RPMI7951 (cell line): ENCODE data around the gene ADARB1. TPM values are rescaled to one million over a fixed set of nuclear protein-coding genes. Genes with fewer than 3 reads are reported as not detected.

Experiments used
- DNase-seq: peaks from one replicate; pipeline ENCODE4 v3.0.0-alpha.2; 2012; ENCODE audit warnings: low read depth
- total RNA-seq: library from RNA; depleted of rRNA; stranded (reverse); fragments of >200 nt; shearing (Covaris generic); gene quantifications from 2 replicates; pipeline ENCODE4 v1.2.3, GENCODE V29; 2014

ADARB1 gene
- total RNA-seq, 1 experiment from 2014 or later, result 1.2 TPM

DNA sequence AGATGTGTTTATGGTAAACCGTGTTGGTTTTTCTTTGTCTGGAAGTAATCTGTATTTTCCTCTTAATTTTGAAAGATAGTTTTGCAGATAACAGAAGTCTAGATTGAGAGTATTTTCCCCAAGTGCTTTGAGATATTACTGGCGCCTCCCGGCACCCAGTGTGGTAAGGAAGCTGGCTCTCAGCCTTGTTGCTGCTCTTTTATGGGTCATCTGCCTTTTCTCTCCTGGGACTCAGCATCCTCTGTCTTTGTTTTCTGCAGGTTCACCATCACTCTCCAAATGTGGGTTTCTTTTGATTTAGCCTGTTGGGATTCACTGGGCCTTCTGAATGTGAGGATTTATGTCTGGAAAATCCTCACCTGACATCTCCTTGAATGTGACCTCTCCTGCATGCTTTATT is 175.9 kb downstream of the ADARB1 start:
- no peak for DNase-seq

DNA sequence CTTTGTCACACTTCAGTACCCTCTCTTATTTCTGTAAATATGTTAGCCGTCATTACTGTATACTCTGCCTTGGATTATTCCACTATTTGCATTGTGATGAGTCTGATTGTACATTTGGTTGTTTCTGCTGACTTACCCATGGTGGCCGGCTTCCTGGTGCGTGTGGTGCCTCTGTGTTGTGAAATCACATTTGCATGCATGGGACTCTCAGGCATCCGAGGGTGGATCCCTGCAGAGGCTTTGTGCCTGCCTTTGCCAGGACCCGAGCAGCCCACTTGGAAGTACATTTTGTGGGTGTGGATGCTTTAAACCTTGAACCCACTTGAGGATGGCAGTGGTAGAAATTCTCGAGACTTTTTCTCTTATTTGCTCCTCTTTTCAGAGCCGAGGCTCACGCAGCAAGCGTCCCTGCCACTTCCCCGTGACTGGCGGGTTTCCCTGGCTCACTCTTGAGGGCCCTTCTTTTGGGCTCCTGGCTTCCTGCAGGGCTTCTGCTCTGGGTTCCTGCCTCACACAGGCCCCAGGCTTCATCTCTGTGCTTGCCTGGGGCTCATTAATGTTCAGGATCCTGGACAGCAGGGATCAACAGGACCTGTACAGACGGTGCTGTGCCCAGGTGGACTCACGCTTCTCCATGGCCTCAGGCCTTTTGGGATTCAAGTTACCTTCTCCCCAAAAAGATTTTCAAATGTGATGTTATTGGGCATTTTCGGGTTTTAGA is 176.7 kb downstream of the ADARB1 start:
- DNase-seq, result no peak

DNA sequence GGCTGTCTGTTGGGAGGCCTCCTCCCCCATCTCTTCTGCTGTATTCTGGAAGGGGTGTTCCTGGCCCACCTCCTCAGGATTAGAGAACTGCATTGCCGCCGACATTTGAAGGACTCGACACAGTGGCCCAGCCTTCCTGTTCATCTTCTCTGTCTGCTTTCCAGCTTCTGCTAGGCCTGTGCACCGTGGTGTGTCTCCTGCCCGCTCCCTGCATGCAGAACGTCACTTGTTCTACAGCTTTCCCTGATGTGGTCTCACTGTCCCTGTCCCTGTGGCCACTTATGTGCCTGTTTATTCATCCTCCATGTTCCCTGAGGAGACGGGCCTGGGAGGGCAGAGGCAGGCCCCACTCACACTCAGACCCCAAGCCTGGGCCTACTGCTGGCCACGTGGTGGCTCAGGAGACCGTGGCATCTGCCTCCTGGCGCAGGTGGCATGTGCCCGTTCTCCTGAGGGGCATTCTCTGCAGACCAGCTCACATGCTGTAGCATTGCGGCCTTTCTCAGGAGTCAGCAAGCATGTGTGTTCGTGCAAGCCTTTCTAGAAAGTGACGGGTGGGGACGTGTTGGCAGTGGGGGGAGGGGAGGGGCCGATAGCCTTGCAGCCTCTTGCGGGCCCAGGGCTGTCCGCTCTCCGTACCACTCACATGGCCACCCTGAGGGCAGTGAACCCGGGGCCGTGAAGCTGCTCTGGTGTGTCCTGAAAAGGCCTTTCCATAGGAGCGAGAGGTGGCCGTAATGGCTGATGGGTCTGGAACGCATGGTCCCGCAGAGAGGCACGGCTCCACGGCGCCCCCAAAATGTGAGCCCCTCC is 177.5 kb downstream of the ADARB1 start:
- DNase-seq, result no peak

DNA sequence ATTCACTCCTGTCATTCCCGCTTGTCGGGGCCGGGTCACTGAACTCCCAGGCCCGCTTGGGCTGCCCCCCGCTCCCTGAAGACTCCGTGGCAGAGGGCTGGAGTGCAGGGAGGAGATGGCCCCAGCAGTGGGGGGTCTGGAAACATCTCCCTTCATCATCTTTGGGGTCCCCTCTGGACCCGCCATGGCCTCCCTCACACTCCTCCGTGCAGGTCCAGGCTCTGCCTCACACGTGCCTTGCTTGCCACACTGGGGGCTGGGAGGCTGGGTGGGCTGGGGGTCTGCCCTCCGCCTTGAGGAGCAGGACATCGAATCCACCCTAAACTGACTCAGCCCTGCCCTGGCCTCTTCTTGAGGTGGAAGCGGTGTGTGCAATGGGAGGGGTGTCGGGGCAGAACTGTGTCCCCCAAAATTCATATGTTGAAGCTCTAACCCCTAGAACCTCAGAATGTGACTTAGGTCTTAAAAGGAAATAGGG is 178.1 kb downstream of the ADARB1 start:
- DNase-seq, result no peak

DNA sequence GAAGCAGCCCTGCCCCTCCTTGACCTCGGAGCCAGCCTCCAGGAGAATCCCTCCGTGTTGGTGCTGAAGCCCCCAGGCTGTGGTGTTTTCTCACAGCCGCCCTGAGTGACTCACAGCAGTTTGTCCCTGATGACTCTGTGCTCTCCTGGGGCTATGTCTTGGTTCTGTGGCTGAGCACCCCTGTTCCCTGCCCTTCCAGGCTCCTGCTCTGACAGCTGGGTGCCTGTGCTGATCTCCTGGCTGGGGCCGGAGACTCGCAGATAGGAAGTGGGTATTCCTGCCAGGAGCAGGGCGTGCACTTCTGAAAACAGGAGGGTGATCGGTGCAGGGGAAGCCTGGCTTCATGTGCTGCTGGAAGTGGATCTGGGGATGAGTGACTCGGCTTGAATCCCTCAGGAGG is 178.8 kb downstream of the ADARB1 start:
- DNase-seq, result peak; percentile 81

DNA sequence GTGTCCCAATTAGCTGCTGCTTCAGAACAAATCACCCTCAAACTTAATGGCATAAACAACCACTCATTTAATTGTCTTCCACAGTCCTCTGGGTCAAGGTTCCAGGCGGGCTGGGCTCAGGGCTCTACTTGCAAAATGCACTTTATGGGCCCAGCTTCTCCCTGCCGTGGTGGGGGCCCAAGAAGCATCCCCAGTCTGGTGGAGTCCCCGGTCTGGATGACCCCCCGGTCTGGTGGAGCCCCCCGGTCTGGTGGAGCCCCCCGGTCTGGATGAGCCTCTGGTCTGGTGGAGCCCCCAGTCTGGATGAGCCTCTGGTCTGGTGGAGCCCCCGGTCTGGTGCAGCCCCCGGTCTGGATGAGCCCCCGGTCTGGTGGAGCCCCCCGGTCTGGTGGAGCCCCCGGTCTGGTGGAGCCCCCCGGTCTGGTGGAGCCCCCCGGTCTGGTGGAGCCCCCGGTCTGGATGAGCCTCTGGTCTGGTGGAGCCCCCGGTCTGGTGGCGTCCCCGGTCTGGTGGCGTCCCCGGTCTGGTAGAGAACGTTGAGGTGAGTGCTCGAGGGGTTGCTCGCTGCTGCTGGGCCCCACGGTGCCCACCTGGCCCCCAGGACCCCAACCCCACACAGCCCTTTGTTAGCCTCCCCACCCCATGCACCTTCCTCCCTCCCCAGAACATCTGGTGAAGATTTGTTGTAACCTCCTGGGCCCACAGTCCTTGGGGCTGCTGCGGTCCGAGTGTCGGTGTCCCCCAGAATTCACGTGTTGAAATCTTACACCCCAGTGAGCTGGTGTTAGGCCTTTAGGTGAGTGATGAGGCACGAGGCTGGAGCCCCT is 179.5 kb downstream of the ADARB1 start:
- DNase-seq, result no peak

DNA sequence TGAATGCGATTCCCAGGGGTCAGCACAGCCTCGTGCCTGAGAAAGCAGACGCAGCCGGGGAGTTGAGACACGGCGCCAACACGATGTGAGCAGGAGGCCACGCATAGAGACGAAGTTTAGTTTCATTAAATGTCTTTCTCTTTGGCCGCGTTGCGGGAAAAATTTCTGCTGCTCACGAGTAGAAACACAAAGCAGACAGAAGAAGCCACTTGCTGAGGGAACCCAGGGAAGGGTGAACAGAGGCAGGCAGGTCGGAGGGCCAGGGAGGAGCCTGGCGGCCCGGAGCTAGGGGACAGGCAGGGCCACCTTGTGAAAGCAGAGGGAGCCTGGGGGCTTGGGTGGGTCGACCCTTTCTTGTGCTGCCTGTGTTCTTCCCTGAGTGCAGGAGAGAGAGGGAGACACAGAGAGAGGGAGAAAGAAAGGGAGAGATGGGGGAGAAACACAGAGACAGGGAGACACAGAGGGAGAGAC is 180.1 kb downstream of the ADARB1 start:
- no peak for DNase-seq

DNA sequence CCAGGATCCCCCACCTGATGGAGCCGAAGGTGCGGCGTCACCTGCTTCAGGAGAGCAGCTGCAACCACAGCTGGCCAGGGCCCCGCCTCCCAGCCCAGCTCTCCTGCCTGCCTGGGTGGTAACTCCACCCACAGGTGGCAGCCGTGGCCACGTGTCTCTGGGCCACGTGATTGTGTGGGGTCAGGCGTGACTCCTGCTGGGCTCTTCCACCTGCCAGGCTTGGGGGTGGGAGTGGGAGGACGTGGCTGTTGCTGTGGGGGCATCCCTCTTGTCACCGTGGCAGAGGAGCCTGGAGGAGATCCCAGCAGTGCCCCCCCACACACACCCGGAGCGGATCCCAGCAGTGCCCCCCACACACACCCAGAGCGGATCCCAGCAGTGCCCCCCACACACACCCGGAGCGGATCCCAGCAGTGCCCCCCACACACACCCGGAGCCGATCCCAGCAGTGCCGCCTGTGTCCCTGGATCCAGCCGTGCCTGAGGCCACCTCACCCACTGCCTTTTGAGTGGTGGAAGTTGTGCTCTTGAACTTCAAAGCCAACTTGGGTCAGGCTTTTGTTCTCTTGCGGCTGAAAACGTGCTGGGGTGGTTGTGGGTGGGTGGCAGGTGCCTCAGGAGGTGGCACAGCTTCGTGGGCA is 181.1 kb downstream of the ADARB1 start:
- DNase-seq, result no peak

DNA sequence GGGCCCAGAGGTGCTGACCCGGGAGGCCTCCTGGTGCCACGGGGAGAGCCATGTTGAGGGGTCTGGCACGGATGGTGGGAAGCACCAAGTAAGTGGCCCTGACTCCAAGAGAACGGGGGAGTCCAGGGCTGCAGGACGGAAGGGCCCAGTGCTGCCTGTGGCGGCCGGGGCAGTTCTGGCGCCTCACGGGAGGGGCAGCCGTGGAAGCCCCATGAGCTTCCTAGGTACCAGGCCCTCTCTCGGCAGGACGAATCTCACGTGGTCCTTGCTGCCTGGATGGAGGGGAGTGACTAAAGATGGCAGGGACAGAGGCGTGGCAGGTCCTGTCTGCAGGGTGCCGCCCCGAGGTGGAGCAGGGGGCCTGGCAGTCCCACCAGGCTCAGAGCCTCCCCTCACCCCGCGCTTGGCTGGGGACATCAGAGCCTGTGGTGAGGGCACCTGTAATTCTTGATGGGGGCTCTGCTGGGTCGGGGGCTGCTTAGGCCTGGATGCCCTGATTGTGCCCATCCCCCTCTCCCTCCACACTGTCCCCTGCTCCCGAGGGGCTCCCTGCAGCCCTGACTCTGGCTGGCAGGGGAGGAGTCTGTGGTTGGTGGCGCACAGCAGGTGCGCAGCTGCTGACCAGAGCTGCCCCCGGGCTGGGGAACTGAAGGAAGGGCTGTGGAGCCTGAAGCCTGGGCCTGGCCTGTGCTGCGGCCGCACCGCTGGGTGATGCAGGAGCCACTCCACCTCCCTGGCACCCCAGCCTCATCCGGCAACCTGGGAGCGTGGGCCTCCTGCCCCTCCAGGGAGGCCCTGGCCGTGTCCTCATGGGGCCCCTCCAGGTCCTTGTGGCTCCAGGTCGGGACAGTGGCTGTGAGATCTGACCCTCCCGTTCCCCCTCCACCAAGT is 181.9 kb downstream of the ADARB1 start:
- no peak for DNase-seq

DNA sequence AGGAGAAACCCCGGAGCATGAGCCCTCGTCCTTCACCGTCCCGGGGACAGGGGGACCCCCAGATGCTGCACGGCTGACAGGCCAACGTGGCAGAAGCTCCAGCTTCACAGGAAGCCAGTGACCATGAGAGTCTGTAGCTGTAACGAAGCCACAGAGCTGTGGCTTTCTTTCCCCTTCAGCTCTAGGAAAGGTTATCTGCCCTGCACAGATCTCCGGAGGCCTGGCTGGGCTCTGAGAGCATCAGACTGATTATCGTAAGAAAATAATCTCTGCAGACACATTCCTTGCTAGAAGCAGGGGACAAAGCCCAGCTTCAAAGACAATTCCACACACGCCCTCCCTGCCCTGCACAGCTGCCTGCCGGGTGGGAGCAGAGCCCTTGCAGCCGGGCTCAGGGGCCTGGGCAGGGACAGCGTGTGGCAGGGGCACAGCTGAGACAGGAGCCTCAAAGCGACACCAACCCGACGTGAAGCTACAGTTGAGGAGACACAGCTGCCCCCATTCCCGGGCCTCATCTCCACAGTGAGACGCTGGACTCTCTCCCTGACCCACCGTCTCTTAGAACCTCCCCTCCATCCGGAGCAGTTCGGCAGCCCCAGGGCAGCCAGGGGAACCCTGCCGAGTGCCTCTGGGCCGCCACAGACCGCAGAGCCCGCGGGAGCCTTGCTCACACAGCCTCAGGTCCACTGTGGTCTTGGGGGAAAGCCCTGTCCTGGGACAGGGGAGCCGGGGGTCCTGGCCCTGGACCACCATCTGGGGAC is 182.7 kb downstream of the ADARB1 start:
- DNase-seq, result no peak

DNA sequence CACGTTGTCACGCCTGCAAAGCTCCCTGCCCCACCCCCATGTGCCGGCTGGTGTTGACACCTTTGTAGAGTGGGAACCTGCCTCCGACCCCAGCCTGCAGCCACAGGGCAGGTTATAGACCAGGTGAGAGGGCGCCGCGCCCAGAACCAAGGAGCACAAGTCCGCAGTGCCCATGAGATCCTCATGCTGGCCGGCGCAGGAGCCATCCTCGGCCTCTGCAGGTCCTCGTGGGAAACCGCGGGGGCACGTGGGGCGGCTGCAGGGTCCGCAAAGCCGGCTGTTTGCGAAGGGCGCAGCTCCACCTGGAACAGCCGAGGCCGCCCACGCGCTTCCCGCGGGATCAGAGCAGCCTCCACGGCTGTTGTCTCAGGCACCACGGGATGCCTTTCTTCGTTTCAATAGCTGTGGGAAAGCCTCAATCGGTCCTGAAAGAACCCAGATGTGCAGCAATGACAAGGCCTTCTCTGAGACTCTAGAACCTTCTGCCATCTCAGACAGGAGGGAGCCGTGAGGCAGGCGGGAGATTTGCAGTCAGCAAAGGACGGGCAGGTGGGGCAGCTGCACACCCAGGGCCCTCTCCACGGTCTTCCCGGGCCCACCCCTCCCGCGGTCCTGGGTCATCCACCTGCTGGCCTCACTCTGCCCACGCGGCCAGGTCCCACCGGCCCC is 183.4 kb downstream of the ADARB1 start:
- no peak for DNase-seq

DNA sequence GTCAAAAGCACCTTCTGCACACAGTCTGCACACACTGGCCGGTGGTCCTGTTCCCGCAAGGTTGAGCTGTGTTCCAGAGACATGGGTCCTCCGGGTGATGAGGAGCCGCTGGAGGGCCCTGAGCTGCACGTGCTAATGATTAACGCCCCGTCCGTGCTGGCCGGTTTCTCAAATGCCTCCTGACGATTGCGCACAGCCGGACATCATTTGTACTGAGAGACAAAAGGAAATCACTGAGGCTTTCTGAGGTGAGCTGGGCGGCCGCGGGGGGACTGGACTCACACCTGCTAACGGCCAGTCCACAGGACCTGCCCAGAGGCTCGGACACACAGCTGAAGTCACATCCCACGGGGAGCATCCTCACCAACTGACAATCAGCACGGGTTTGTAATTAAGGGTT is 184.1 kb downstream of the ADARB1 start:
- DNase-seq, result no peak

DNA sequence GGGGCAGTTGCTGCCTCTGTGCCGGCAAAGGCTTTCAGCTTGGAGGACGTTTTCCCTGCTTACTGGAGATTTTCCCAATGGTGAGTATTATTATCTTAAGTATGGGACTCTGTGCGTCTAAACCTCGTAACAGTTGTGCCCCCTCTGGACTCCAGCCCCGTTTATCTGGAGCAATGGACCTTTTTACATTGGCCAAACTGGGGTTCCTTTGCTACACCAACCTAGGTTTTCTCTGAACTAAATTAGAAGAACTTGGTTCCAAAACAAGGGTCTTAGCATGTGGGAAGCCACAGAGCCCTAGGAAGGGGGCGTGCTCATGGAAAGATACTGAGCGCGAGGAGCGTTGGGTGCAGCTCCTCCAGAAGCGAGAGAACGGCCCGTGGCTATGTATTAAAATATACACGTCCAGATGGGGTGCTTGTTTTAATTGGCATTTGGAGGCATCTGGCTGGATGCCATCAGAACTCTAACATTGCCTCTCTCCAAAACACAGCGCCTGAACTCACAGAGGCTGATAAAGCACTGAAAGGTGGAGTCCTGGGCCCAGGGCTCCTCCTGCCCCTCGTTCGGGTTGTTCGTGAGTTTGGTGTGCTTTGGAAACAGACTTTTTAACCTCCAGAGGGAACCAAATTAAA is 184.9 kb downstream of the ADARB1 start:
- DNase-seq, result no peak

DNA sequence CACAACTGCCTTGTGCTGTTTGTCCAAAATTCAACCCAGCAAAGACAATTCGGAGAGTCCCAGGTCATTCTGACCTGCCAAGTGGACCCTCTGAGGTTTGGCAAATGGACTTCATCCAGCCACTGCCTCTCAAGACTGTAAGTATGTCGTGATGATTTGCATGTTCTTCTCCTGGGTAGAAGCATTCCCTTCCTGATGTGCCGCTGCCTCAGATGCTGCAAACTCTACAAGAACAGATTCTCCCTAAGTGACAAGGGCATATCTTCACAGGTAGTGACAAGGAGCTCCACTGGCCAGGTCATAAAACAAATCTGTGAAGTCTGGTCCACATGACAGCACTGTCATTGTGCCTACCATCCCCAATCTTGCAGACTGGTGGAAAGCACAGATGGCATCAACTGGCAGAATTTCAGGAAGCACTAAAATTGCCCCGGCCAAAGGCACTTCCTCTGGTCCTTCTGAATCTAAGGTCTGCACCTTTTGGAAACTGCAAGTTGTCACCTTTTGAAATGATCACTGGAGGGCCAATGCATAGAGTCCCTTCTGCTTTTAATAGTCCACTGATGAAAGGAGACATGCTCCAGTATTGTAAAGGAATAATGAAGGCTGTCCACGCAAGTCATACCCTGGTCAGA is 185.9 kb downstream of the ADARB1 start:
- DNase-seq, result no peak

DNA sequence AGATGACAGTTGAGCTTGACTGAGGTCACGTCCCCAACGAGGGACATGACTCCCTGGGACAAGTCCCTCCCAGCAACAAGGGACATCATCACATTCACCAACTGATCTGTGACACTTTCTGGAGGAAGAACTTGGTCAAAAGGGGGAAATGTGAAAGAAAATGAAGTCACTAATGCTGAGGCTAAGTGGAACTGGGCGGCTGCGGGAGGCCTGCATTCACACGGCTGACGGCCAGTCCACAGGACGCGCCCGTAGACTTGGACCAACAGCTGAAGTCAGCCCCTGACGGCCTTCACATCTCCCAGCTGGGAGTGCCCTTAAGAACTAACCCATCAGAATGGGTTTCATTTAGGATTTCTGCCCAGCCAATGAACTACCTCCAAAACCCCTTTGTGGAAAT is 186.7 kb downstream of the ADARB1 start:
- no peak for DNase-seq

DNA sequence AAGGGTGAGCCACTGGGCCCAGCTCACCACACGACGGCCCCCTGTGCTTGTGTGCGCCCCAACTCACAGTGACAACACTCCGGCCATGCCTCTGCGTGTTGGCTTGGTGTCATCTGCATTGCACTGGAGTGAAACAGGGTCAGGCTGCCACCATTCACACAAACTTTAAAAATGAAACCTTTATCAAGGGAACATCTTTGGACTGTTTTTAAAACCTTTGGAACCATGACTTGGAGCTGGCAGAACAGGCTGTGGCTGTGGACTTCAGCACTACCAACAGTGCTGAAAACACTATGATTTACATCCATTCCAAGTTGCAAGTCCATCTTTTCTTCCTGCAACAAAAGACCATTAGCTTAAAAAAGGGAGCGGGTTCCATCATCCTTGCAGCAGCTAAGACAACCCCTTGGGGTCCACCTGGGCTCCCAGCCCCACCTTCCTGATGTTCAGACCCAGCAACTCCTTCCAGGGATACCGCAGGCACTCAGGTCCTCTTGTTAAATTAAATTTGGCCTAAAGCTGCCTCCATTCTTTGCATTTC is 187.7 kb downstream of the ADARB1 start:
- DNase-seq, result no peak

DNA sequence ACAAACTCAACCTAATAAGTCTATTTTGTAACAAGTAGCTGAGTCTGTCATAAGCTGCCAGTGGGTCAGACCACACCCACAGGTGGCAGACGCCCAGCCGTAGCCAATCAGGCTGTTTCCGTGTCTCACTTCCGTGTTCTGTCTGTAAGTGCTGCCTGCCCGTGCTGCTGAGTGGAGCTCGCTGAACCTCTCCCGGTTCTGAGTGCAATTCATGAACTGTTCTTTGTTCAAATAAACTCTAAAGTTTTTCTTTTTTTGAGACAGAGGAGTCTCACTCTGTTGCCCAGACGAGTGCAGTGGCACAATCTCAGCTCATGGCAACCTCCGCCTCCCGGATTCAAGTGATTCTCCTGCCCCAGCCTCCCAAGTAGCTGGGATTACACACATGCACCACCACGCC is 188.2 kb downstream of the ADARB1 start:
- no peak for DNase-seq

DNA sequence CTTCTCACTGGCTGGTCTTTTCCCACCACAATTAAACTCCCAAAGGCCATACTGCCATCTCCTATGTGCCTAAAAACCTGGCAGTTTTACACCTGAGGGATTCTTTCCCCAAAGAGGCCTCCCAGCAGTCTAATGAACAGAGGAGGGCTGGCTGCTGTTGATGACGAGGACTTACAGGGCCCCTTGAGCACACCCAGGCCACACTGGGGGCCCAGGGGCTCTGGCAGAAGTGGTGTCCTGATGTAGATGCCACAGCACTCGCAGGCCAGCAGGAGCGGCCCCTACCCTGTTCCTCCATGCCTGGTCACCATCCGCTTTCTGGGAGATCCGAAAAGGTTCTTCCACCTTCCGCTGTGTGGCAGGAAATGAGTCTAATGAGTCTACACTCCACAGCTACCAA is 189.2 kb downstream of the ADARB1 start:
- DNase-seq, result no peak
